ENCODE results near the gene COL9A3. TPM values are rescaled to one million over a fixed set of nuclear protein-coding genes. Genes with fewer than 3 reads are reported as not detected.

The COL9A3 gene
- total RNA-seq, 2 experiments from 2014 or later = not detected

GRCh38 chr20:62801284-62802010 lies 15.4 kb upstream of the COL9A3 start:
- Mint-ChIP-seq H3K27ac (no peak overlapping the region), H3K4me3 (no peak overlapping the region), H3K36me3 (ENCODE audit: low read depth) (peaks cover 13% of the 10 kb centered on the region), H3K9me3 (no peaks in the 10 kb centered on the region), H3K4me1 (ENCODE audit: low read depth) (peaks cover 20% of the 10 kb centered on the region), H3K27me3 (ENCODE audit: low read depth) (no peaks in the 10 kb centered on the region)
- DNase-seq = no peak
- intact Hi-C loops (cut with micrococcal nuclease) = no loop called here
- CTCF ChIA-PET = no interaction called here

GRCh38 chr20:62802026-62802712 lies 14.7 kb upstream of the COL9A3 start:
- Mint-ChIP-seq H3K27me3 (ENCODE audit: low read depth) (no peaks in the 10 kb centered on the region), H3K36me3 (ENCODE audit: low read depth) (peaks cover 13% of the 10 kb centered on the region), H3K27ac (no peak overlapping the region), H3K4me1 (ENCODE audit: low read depth) (peaks cover 24% of the 10 kb centered on the region), H3K9me3 (no peaks in the 10 kb centered on the region), H3K4me3 (no peak overlapping the region)
- CTCF ChIA-PET = no interaction called here
- intact Hi-C loops (cut with micrococcal nuclease) = no loop called here
- DNase-seq = no peak

GRCh38 chr20:62804021-62804626 lies 12.7 kb upstream of the COL9A3 start:
- Mint-ChIP-seq H3K9me3 (no peaks in the 10 kb centered on the region), H3K27me3 (ENCODE audit: low read depth) (no peaks in the 10 kb centered on the region), H3K27ac (peak overlapping the region; percentile 73), H3K4me3 (peak overlapping the region; percentile 78), H3K36me3 (ENCODE audit: low read depth) (peaks cover 12% of the 10 kb centered on the region), H3K4me1 (ENCODE audit: low read depth) (peaks cover 24% of the 10 kb centered on the region)
- DNase-seq = no peak
- CTCF ChIA-PET = no interaction called here
- intact Hi-C loops (cut with micrococcal nuclease) = loop anchor here (1.0 kb wide), 1 partner anchor 8 kb away; the partner anchor contains the start of gene MRGBP

GRCh38 chr20:62804627-62805154 lies 12.2 kb upstream of the COL9A3 start, which contains the start of gene OGFR:
TSS of gene OGFR (plus strand) at chr20:62804835. CDS start at chr20:62804860, 25 bp downstream.
- CTCF ChIA-PET = interaction anchor here (0.9 kb wide), 1 partner anchor 11 kb away, joined by 3 read pairs; no protein-coding TSS in a partner anchor
- no peaks in the 10 kb centered on the region for H3K27me3 Mint-ChIP-seq (ENCODE audit: low read depth)
- intact Hi-C loops (cut with micrococcal nuclease) = loop anchor here (1.0 to 5.0 kb wide), 3 partner anchors 8 to 397 kb away; partner anchors contain the start of genes CABLES2 and MRGBP

GRCh38 chr20:62805155-62805710 lies 11.6 kb upstream of the COL9A3 start:
- Mint-ChIP-seq H3K9me3 (no peaks in the 10 kb centered on the region), H3K27me3 (ENCODE audit: low read depth) (no peaks in the 10 kb centered on the region), H3K4me1 (ENCODE audit: low read depth) (peaks cover 24% of the 10 kb centered on the region), H3K36me3 (ENCODE audit: low read depth) (peaks cover 8% of the 10 kb centered on the region), H3K27ac (no peak overlapping the region), H3K4me3 (peak overlapping the region; percentile 79)
- CTCF ChIA-PET = interaction anchor here (0.9 kb wide), 1 partner anchor 11 kb away, joined by 3 read pairs; no protein-coding TSS in a partner anchor
- peak; percentile 52 for DNase-seq
- intact Hi-C loops (cut with micrococcal nuclease) = loop anchor here (5.0 kb wide), 2 partner anchors 103 to 398 kb away; partner anchors contain the start of gene CABLES2

More at GRCh38 chr20:62804627-62805154, 12.2 kb upstream of the COL9A3 start, which contains the start of gene OGFR:
- Mint-ChIP-seq H3K27ac (peak within 1 kb of the TSS; percentile 84), H3K4me1 (ENCODE audit: low read depth) (peaks cover 24% of the 10 kb centered on the region), H3K4me3 (peak within 1 kb of the TSS; percentile 89), H3K36me3 (ENCODE audit: low read depth) (peaks cover 8% of the 10 kb centered on the region), H3K9me3 (no peaks in the 10 kb centered on the region)
- peak; percentile 54 for DNase-seq

GRCh38 chr20:62805711-62806382 lies 11.0 kb upstream of the COL9A3 start:
- Mint-ChIP-seq H3K9me3 (no peaks in the 10 kb centered on the region), H3K4me1 (ENCODE audit: low read depth) (peaks cover 24% of the 10 kb centered on the region), H3K27me3 (ENCODE audit: low read depth) (no peaks in the 10 kb centered on the region), H3K4me3 (peak overlapping the region; percentile 79), H3K36me3 (ENCODE audit: low read depth) (peaks cover 8% of the 10 kb centered on the region), H3K27ac (no peak overlapping the region)
- intact Hi-C loops (cut with micrococcal nuclease) = loop anchor here (5.0 kb wide), 2 partner anchors 104 to 399 kb away; partner anchors contain the start of gene CABLES2
- CTCF ChIA-PET = interaction anchor here (0.5 to 0.9 kb wide), 2 partner anchors 12 to 27 kb away, joined by 3 to 4 read pairs; no protein-coding TSS in a partner anchor
- DNase-seq = no peak

- intact Hi-C loops (cut with micrococcal nuclease) = loop anchor here (1.0 to 5.0 kb wide), 3 partner anchors 104 to 399 kb away; partner anchors contain the start of gene CABLES2
- Mint-ChIP-seq H3K27me3 (ENCODE audit: low read depth) (no peaks in the 10 kb centered on the region), H3K9me3 (no peaks in the 10 kb centered on the region), H3K36me3 (ENCODE audit: low read depth) (peaks cover 8% of the 10 kb centered on the region), H3K4me3 (peak overlapping the region; percentile 79), H3K4me1 (ENCODE audit: low read depth) (peaks cover 24% of the 10 kb centered on the region), H3K27ac (no peak overlapping the region)
- CTCF ChIA-PET = interaction anchor here (0.5 to 1.4 kb wide), 2 partner anchors 27 to 128 kb away, joined by 4 read pairs; no protein-coding TSS in a partner anchor
- DNase-seq = no peak
These were observed 10.3 kb upstream of the COL9A3 start for GRCh38 chr20:62806383-62807050.

GRCh38 chr20:62807444-62808210 lies 9.2 kb upstream of the COL9A3 start:
- peaks cover 24% of the 10 kb centered on the region for H3K4me1 Mint-ChIP-seq (ENCODE audit: low read depth)
- CTCF ChIA-PET = interaction anchor here (1.0 to 2.1 kb wide), 11 partner anchors 12 to 308 kb away, joined by 3 to 25 read pairs (median 4); partner anchors contain the start of gene MRGBP
- DNase-seq = no peak
- peaks cover 8% of the 10 kb centered on the region for H3K36me3 Mint-ChIP-seq (ENCODE audit: low read depth)
- no peak overlapping the region for H3K27ac Mint-ChIP-seq
- H3K4me3 Mint-ChIP-seq = no peak overlapping the region
- intact Hi-C loops (cut with micrococcal nuclease) = loop anchor here (1.0 to 5.0 kb wide), 4 partner anchors 13 to 400 kb away; partner anchors contain the start of gene CABLES2
- H3K27me3 Mint-ChIP-seq (ENCODE audit: low read depth) = no peaks in the 10 kb centered on the region
- no peaks in the 10 kb centered on the region for H3K9me3 Mint-ChIP-seq

GRCh38 chr20:62808211-62808865 lies 8.5 kb upstream of the COL9A3 start:
- H3K27ac Mint-ChIP-seq = no peak overlapping the region

More at GRCh38 chr20:62808211-62808865, 8.5 kb upstream of the COL9A3 start:
- H3K9me3 Mint-ChIP-seq = no peaks in the 10 kb centered on the region
- CTCF ChIA-PET = interaction anchor here (0.6 to 2.1 kb wide), 13 partner anchors 13 to 309 kb away, joined by 3 to 25 read pairs (median 4); partner anchors contain the start of gene MRGBP
- intact Hi-C loops (cut with micrococcal nuclease) = loop anchor here (2.0 to 5.0 kb wide), 3 partner anchors 14 to 401 kb away; partner anchors contain the start of gene CABLES2
- peaks cover 9% of the 10 kb centered on the region for H3K36me3 Mint-ChIP-seq (ENCODE audit: low read depth)
- no peak overlapping the region for H3K4me3 Mint-ChIP-seq
- peak; percentile 82 for DNase-seq
- H3K4me1 Mint-ChIP-seq (ENCODE audit: low read depth) = peaks cover 24% of the 10 kb centered on the region
- no peaks in the 10 kb centered on the region for H3K27me3 Mint-ChIP-seq (ENCODE audit: low read depth)
